SK-N-SH (cell line): Measurements from ENCODE around the gene BFSP2.
"Not testable (repeated sequence)": the region's sequence is repeated elsewhere in the genome, so short reads cannot be mapped to it uniquely, and the experiment has no call there.

Experiments used
- EZH2phosphoT487 ChIP-seq: fragments of 200-600 bp; sonication (generic); IDR thresholded peaks from 2 replicates; pipeline ENCODE4 v1.6.1; 2017; ENCODE audit warnings: low read depth, mixed run types, mild to moderate bottlenecking, antibody characterized with exemption, moderate library complexity, borderline replicate concordance
- MEF2A ChIP-seq: IDR thresholded peaks from 2 replicates; pipeline ENCODE4 v1.4.0; 2012; ENCODE audit warnings: low read depth, borderline replicate concordance
- MXI1 ChIP-seq: IDR thresholded peaks from 2 replicates; pipeline ENCODE4 v1.6.1; 2012; ENCODE audit warnings: mild to moderate bottlenecking, low read depth, low read length, improper control_type of control experiment
- RAD21 ChIP-seq: IDR thresholded peaks from 2 replicates; pipeline ENCODE4 v1.6.1; 2012; ENCODE audit warnings: mild to moderate bottlenecking, low read length
- RCOR1 ChIP-seq: fragments of 150-350 bp; IDR thresholded peaks from 2 replicates; pipeline ENCODE4 v1.6.1; 2017; ENCODE audit warnings: antibody characterized with exemption, low read length
- TF ChIP-seq, protein P1 (sequence below): fragments of 200-600 bp; sonication (generic); IDR thresholded peaks from 2 replicates; pipeline ENCODE4 v1.6.1; 2017; ENCODE audit warnings: antibody characterized with exemption, mild to moderate bottlenecking, moderate library complexity
- TF ChIP-seq, protein P2 (sequence below): IDR thresholded peaks from 2 replicates; pipeline ENCODE4; 2012
- TF ChIP-seq, protein P3 (sequence below): IDR thresholded peaks from 2 replicates; pipeline ENCODE4 v1.4.0; 2012; ENCODE audit warnings: low read depth
- TF ChIP-seq, protein P4 (sequence below): fragments of 150-350 bp; IDR thresholded peaks from 2 replicates; pipeline ENCODE4 v1.6.1; 2017; ENCODE audit warnings: antibody characterized with exemption, low read length, low read depth, borderline replicate concordance
- TF ChIP-seq, protein P5 (sequence below): fragments of 150-350 bp; IDR thresholded peaks from 2 replicates; pipeline ENCODE4 v1.6.1; 2016; ENCODE audit warnings: mild to moderate bottlenecking, low read depth, low read length

DNA sequence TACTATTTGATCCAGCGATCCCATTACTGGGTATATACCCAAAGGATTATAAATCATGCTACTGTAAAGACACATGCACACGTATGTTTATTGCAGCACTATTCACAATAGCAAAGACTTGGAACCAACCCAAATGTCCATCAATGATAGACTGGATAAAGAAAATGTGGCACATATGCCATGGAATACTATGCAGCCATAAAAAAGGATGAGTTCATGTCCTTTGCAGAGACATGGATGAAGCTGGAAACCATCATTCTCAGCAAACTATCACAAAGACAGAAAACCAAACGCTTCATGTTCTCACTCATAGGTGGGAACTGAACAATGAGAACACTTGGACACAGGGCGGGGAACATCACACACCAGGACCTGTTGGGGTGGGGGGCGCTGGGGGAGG, 82.6 kb downstream of the BFSP2 start:
- TF ChIP-seq, protein P1, sequence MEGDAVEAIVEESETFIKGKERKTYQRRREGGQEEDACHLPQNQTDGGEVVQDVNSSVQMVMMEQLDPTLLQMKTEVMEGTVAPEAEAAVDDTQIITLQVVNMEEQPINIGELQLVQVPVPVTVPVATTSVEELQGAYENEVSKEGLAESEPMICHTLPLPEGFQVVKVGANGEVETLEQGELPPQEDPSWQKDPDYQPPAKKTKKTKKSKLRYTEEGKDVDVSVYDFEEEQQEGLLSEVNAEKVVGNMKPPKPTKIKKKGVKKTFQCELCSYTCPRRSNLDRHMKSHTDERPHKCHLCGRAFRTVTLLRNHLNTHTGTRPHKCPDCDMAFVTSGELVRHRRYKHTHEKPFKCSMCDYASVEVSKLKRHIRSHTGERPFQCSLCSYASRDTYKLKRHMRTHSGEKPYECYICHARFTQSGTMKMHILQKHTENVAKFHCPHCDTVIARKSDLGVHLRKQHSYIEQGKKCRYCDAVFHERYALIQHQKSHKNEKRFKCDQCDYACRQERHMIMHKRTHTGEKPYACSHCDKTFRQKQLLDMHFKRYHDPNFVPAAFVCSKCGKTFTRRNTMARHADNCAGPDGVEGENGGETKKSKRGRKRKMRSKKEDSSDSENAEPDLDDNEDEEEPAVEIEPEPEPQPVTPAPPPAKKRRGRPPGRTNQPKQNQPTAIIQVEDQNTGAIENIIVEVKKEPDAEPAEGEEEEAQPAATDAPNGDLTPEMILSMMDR: not testable (repeated sequence)
- TF ChIP-seq, protein P2, sequence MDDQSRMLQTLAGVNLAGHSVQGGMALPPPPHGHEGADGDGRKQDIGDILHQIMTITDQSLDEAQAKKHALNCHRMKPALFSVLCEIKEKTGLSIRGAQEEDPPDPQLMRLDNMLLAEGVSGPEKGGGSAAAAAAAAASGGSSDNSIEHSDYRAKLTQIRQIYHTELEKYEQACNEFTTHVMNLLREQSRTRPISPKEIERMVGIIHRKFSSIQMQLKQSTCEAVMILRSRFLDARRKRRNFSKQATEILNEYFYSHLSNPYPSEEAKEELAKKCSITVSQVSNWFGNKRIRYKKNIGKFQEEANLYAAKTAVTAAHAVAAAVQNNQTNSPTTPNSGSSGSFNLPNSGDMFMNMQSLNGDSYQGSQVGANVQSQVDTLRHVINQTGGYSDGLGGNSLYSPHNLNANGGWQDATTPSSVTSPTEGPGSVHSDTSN: not testable (repeated sequence)
- not testable (repeated sequence) for TF ChIP-seq MEF2A, RAD21, RCOR1, EZH2phosphoT487, MXI1
- TF ChIP-seq, protein P3, sequence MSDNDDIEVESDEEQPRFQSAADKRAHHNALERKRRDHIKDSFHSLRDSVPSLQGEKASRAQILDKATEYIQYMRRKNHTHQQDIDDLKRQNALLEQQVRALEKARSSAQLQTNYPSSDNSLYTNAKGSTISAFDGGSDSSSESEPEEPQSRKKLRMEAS: not testable (repeated sequence)
- TF ChIP-seq, protein P4, sequence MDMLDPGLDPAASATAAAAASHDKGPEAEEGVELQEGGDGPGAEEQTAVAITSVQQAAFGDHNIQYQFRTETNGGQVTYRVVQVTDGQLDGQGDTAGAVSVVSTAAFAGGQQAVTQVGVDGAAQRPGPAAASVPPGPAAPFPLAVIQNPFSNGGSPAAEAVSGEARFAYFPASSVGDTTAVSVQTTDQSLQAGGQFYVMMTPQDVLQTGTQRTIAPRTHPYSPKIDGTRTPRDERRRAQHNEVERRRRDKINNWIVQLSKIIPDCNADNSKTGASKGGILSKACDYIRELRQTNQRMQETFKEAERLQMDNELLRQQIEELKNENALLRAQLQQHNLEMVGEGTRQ: not testable (repeated sequence)
- TF ChIP-seq, protein P5, sequence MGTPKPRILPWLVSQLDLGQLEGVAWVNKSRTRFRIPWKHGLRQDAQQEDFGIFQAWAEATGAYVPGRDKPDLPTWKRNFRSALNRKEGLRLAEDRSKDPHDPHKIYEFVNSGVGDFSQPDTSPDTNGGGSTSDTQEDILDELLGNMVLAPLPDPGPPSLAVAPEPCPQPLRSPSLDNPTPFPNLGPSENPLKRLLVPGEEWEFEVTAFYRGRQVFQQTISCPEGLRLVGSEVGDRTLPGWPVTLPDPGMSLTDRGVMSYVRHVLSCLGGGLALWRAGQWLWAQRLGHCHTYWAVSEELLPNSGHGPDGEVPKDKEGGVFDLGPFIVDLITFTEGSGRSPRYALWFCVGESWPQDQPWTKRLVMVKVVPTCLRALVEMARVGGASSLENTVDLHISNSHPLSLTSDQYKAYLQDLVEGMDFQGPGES: not testable (repeated sequence)
